Activated gamma-delta T cell (primary cell): ENCODE results near the gene SNAI3.

Experiments
- DNase-seq: peaks from one replicate; lab custom pipeline; 2025; lab: John Stamatoyannopoulos, UW

SNAI3 gene

GRCh38 chr16:88705801-88706228 lies 19.5 kb upstream of the SNAI3 start:
- DNase-seq, result no peak

- no peak for DNase-seq
These were observed 18.9 kb upstream of the SNAI3 start for GRCh38 chr16:88705076-88705684.

- peak; percentile 63 for DNase-seq
These were observed 17.4 kb upstream of the SNAI3 start for GRCh38 chr16:88703486-88704309.

- no peak for DNase-seq
These were observed 16.3 kb upstream of the SNAI3 start for GRCh38 chr16:88702371-88703210.

GRCh38 chr16:88701581-88702370 lies 15.5 kb upstream of the SNAI3 start:
- DNase-seq, result no peak

GRCh38 chr16:88700636-88701482 lies 14.6 kb upstream of the SNAI3 start:
- DNase-seq, result peak; percentile 95

GRCh38 chr16:88700322-88700635 lies 14.0 kb upstream of the SNAI3 start:
- no peak for DNase-seq

- no peak for DNase-seq
These were observed 12.9 kb upstream of the SNAI3 start for GRCh38 chr16:88699180-88699579.

GRCh38 chr16:88698646-88699045 lies 12.3 kb upstream of the SNAI3 start:
- no peak for DNase-seq

GRCh38 chr16:88697831-88698615 lies 11.7 kb upstream of the SNAI3 start:
- no peak for DNase-seq

- DNase-seq, result no peak
These were observed 11.0 kb upstream of the SNAI3 start for GRCh38 chr16:88697116-88697830.

- DNase-seq, result no peak
These were observed 10.1 kb upstream of the SNAI3 start for GRCh38 chr16:88696441-88696840.

- no peak for DNase-seq
These were observed 9.4 kb upstream of the SNAI3 start for GRCh38 chr16:88695753-88696152.

GRCh38 chr16:88695218-88695617 lies 8.9 kb upstream of the SNAI3 start:
- no peak for DNase-seq

- DNase-seq, result no peak
These were observed 8.1 kb upstream of the SNAI3 start for GRCh38 chr16:88694221-88695087.

- no peak for DNase-seq
These were observed 7.3 kb upstream of the SNAI3 start for GRCh38 chr16:88693420-88694177.

- no peak for DNase-seq
These were observed 6.6 kb upstream of the SNAI3 start for GRCh38 chr16:88692861-88693260.
